HG03457 (cell line): ENCODE data around the gene LRRC51.
A peak's percentile ranks its signal among the peaks of the same experiment; 100 is the strongest.
"Not testable (repeated sequence)": the region's sequence is repeated elsewhere in the genome, so short reads cannot be mapped to it uniquely, and the experiment has no call there.

ENCODE experiments used
- ATAC-seq: cut with Tn5 transposase; IDR thresholded peaks from one replicate; pipeline ENCODE4 v1.9.1; 2021; ENCODE audit warnings: moderate number of reproducible peaks; ENCODE audit not compliant: unreplicated experiment

The LRRC51 gene

GRCh38 chr11:72103754-72104167 is 23.1 kb downstream of the LRRC51 start:
- ATAC-seq, result no peak

DNA sequence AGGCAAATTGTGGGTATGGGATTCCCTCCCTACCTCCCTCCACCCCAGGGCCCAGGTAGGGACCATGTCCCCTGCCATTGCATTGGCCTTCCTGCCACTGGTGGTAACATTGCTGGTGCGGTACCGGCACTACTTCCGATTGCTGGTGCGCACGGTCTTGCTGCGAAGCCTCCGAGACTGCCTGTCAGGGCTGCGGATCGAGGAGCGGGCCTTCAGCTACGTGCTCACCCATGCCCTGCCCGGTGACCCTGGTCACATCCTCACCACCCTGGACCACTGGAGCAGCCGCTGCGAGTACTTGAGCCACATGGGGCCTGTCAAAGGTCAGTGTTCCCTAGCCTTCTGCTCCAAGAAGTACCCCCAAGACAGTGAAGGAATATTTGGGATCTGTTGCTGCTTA is 25.2 kb downstream of the LRRC51 start, which contains the start of gene TOMT:
Gene TOMT (plus strand): TSS at position 37 of the 400 bp plus-strand sequence. CDS start 28 bp downstream, at position 65.
- no peak for ATAC-seq

GRCh38 chr11:72111300-72112142 is 30.9 kb downstream of the LRRC51 start:
- ATAC-seq, result no peak

- peak; percentile 78 for ATAC-seq
Measured at GRCh38 chr11:72112143-72112977, 31.7 kb downstream of the LRRC51 start, which contains the start of gene ANAPC15. Gene ANAPC15, minus strand, starts transcription at chr11:72112695. Its CDS starts 1,419 bp downstream, at chr11:72111276.

GRCh38 chr11:72112978-72113808 is 32.5 kb downstream of the LRRC51 start:
- no peak for ATAC-seq

DNA sequence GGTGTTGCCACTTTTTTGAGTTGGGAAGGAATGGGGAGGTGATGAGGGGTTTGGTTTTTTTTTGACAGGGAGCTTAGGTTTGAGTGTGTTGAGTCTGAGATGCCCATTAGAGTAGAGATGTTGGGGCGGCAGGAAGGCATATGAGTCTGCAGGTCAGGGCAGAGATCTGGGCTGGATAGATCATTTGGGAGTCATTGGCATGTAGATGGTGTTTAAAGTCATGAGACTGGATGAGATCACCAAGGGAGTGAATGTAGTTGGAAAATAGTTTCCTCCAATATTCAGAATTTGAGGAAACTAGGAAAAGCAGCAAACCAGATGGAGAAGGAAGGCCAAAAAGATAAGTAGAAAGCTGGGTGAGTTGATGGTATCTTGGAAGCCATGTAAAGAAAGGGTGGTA is 33.9 kb downstream of the LRRC51 start:
- no peak for ATAC-seq

DNA sequence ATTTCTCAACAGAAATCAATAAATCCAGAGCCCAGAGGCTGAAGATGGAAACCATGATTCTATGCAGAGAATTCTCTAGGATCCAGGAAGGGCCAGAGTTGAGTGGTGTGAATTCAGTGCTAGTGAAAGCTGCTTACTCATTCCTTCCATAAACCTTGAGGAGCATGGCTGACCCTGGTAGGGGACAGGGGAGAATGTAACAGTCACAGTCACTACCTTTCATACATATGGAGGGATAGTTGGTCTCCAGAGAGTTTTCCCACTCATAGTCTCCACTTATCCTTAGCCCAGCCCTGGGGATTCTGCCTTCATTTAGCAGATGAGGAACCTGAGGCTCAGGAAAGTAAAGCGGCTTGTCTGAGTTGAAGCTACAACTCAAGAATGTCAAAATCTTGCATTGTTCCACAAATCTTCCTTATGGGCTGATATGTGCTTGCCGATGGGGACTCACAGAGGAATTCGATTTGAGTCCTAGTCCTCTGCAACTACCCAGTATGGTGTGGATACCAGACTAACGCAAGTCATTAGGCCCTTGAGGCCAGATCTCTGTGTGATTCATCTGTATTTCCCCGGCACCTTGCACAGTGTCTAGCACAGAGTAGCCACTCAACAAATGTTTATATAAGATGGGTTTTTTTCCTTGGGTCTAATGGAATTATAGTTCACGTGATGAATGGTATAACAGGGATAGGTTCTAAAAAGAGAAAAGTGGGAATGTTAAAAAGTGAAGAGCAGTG is 35.5 kb downstream of the LRRC51 start:
- ATAC-seq, result no peak

DNA sequence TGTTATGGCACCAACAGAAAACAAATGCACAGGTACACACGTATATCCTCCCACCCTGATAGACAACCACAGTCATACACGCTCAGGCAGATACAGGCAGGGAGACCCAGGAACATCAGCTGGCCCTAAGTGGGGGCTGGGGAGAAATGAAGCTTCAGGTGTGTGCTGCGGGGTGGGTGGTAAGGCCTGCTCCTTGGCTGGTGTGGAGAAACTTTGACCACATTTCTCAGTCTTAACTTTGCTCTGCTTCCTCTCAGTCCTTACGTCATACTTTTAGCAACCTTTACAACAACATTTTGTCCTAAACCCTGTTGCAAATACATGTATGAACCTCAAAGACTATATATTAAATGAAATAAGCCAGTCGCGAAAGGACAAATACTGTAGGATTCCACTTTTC is 38.5 kb downstream of the LRRC51 start:
- ATAC-seq, result no peak

DNA sequence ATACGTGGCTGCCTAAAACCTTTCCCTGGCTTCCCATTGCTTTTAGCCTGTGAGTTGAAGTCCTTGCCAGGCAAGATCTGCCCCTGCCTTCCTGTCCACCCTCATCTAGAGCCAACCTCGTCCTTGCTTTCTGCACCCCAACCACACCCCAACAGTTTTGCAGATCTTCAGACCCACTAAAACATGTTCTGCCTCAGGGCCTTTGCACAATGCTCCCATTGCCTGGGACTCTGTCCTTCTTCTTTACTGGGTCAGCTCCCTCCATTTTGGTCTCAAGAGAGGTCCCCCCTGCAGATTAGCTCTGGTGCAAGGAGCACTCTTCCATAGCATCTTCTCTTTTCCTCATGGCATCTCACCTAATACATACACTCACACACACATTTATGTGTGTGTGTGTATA is 40.3 kb downstream of the LRRC51 start:
- no peak for ATAC-seq

DNA sequence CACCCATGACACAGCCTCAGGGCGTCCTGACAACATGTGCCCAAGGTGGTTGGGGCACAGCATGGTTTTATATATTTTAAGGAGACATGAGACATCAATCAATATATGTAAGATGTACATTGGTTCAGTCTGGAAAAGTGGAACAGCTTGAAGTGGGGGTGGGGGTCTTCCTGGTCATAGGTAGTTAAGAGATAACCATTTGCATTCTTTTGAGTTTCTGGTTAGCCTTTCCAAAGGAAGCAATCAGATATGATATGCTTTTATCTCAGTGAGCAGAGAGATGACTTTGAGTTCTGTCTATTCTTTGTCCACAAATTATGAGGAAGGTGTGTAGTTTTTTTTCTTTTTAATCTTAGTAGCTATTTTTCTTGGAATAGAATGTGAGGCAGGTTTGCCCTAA is 42.0 kb downstream of the LRRC51 start:
- ATAC-seq, result no peak

- no peak for ATAC-seq
Measured at GRCh38 chr11:72123117-72123653, 42.5 kb downstream of the LRRC51 start.

- no peak for ATAC-seq
Measured at GRCh38 chr11:72124046-72124445, 43.4 kb downstream of the LRRC51 start.

DNA sequence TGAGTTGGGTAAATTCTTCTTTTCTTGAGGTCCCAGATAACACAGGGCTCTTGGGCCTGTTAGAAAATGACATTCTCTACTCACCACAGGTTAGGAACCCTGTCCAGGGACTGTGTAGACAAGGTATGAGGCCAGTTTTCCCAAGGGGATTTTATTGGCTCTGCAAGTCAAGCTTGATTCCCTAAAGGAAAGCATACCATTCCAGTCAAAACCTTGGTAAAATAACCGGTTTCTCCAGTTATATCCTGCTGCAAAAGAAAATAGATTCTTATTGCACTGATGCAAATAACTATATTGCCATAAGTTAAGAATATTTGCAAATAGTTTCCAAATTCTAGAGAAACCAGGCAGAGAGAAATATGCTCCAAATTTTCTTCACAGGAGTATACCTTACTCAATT is 45.3 kb downstream of the LRRC51 start:
- no peak for ATAC-seq

- no peak for ATAC-seq
Measured at GRCh38 chr11:72127923-72128322, 47.3 kb downstream of the LRRC51 start.

DNA sequence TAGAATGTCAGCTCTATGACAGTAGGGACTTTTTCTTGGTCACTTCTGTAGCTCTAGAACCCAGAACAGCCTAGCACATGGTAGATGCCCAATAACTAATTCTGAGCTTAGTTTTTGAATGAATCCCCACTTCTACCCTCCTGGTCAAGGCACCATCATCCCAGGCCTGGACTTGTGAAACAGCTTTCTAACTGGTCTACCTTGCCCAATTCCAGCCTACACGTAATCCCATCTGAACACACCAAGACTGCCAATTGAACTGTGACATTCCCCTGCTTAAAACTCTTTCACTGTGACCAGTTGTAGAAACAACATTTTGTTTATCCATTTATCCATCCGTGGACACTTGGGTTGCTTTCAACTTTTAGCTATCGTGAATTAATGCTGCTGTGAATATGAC is 48.7 kb downstream of the LRRC51 start:
- ATAC-seq, result no peak

- ATAC-seq, result no peak
Measured at GRCh38 chr11:72132646-72133045, 52.0 kb downstream of the LRRC51 start.

GRCh38 chr11:72135473-72135872 is 54.8 kb downstream of the LRRC51 start, which contains the start of gene FOLR3:
Gene FOLR3, plus strand, starts transcription at chr11:72135725. Its CDS starts 228 bp downstream, at chr11:72135953.
- ATAC-seq, result not testable (repeated sequence)

DNA sequence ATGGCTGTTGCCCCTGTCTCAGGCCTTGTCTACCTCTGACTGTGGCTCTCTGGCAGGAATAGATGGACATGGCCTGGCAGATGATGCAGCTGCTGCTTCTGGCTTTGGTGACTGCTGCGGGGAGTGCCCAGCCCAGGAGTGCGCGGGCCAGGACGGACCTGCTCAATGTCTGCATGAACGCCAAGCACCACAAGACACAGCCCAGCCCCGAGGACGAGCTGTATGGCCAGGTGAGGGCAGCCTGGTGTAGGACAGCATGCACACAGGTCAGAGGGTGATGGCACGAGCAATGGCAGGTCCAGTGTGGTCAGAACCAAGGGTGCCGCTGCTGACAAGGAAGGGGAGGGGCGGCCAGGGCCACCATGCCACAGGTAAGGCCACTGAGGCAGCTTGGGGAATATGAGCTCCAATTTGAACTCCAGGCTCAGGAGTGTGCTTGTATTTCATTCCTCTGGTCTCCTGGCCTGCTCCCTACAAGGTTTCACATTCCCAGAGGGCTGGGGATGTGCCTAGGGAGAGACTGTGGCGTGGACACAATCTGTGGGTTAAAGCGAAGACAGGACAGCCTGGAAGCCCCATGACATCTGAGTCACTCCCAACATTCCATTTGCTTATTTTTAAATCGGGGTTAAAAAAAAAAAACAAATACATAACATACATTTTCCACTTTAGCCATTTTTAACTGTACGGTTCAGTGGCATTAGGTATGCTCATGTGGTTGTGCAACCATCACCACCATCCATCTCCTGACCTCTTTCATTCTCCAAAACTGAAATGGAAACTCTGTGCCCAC is 55.4 kb downstream of the LRRC51 start:
- no peak for ATAC-seq

DNA sequence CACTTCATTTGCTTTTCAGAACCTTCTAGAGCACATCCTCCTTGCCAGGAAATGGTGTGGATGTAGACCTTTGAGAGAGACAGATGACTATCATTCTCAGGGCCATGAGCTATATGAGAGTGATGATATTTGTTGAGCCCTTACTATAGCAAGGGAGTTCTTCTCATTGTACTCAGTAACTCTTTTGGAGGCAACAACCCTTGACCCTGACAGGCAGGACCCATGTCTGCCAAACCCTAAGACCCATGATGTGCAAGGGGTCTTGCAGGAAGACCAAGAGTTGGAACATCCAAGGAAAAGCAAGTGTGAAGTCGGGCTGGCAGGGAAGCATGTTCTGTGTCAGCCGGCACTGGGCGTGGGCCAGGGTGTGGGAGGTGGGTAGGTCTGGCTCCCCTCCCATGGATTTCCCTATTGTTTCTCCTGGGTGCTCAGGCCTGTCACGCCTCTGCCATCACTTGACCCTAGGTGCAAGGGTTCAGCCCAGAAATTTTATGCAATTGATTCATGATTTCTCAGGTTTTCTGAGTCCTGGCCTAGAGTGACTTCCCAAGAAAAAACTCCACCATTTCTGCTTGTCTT is 56.1 kb downstream of the LRRC51 start:
- ATAC-seq, result no peak
